Pons (tissue), 1 donor: ENCODE data around the gene FBXO17.
A peak's percentile ranks its signal among the peaks of the same experiment; 100 is the strongest.

Source experiments
- DNase-seq: peaks from one replicate; pipeline ENCODE4 v3.0.0-alpha.2; 2016; ENCODE audit warnings: low spot score

The FBXO17 gene

DNA sequence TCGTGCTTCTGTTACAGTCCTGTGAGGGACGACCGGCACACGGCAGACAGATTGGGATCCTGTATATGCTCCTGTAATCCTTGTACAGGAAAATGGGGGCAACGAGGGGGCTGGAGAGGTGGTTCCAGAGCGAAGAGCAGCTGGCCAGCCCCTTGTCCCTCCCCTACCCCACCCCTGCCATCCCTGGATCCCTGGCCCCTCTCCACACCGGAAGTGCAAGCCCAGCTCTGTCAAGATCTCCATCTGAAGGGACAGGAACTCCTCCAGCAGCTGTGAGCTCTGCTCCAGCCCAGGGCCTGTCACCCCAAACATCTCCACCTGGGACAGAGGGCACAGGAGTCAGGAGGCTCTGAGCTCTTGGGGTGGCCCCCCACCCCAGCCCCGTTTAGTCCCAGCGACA, 58.0 kb downstream of the FBXO17 start:
- no peak for DNase-seq

DNA sequence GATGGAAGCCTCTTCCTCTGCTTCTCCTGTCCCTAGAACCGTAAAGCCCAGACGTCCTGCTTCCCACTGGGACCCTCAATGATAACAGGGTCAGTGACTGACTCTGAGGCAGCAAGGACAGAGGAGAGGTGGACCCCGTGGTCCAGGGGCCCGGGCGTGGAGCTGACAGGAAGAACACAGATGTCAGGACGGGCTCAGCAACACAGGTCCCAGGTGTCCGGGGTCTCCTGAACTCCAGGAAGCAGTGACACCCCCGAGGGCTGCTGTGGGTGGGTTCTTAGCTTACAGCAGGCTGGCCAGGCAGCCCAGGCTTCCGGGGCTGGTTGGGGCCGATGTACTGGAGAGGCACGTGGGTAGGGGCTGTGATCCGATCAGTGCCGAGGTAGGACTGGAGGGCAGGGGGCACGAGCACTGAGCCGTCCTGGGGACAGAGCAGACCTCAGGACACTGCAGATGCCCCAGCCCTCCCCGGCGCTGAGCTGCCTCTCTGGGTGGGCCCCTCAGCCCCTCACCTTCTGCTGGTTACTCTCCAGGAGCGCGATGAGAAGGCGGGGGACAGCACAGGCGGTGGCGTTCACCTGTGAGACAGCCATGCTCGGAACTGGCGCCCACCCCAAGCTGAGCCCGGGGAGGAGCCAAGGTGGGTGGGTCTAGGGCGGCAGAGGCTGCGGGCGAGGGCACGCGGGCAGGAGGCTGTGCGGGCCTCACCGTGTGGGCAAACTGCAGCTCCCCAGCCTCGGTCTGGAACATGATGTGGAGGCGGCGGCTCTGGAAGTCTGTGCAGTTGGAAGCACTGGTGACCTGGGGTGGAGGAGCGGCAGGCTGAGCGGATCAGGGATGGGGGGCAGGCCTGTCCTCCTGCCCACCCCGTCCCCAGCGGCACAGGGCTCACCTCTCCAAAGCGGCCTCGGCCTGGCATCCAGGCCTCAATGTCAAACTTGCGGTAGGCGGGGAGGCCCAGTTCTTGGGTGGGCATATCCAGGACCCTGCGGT, 59.9 kb downstream of the FBXO17 start:
- DNase-seq: no peak

DNA sequence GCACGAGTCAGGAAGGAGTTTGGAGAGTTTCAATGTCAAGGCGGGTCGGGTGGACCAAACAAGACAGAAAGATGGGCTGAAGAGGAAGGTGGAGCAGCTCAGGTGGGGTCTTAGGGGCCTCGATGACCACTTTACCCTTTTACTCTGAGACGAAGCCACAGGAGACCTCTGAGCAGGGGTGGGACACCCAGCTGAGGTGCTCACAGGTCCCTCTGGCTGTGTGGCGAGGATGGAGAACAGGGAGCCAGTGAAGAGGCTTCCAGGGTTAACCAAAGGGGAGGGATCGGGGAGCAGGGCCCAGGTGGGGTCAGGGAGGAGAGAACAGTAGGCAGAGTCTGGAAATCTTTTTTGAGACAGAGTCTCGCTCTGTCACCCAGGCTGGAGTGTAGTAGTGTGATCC, 61.6 kb downstream of the FBXO17 start:
- DNase-seq: no peak

DNA sequence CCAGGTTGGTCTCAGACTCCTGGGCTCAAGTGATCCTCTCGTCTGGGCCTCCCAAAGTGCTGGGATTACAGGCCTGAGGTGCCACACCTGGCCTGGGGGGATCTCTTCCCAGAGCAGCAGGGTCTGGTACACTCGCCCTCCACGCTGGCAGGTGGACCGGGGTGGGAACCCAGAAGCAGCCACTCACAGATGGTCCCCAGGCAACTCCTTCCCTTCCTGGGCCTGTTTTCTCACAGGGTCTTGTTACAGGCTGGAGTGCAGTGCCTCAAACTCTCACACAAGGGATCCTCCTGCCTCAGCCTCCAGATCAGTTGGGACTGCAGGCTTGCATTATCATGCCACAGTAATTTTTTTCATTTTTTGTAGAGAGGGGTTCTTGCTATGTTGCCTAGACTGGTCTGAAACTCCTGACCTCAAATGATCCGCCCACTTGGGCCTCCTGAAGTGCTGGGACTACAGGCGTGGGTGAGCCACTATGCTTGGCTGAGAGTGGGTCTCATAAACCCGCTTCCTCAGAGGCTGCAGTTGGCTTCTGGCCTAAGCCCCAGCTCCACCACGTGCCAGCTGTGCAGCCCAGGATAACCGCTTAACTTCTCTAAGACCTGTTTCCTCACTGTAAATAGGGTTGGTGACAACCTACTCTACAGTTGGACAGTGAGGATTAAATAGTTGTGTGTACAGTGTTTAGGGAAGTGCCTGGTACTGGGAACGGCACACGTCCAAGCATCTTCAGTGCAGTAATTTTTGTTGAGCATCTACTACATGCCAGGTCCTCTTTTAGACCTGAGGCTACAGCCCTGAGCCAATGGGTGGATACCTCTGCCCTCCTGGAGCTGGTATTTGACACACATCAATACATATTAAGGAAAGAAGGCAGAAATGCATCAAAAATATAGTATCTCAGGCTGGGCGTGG, 62.7 kb downstream of the FBXO17 start:
- no peak for DNase-seq

DNA sequence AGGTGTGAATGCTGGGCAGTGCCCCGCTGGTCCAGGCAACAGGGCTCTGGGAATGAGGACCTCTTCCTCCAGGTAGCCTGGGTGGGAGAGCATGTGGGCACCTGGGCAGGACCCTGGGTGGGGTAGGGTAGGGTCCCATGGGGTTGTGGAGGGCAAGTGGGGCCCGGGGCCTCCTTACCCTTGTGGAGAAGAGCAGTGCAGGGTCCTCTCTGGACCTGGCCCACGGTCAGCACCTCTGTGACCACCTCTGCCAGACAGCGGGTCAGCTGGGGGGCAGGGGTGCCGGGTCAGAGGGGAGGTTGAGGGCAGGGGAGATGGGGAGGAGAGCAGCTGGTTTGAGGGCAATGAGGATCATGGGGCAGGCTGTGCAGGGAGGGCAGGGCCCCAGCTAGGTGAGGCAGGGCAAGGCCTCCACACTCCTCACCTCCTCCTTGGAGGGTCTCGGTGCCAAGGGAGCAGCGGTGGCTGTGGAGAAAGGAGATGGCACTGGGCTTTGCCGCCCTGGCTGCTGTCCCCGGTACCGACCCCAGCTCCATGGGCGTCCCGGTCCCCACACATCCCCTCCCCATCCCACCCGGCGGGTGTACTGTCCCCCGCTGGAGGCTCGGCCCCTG, 64.0 kb downstream of the FBXO17 start:
- no peak for DNase-seq

DNA sequence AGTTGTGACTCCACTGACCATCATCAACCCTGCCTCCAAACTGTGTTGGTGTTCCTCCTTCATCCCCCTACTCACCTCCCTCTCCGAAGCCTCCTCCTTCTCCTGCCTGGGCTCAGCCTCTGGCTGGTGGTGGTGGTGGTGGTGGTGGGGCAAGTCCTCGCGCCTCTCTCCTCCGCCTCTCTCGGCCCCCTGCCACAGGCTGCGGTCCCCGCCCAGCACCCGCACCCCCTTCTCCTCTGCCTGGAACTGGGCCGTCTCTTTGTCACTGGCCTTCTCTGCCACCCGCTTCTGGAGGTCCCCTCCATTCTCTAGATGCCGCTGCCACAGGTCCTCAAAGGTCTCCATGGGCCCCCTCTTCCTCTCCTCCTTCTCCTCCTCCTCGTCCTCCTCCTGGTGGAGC, 65.1 kb downstream of the FBXO17 start:
- DNase-seq: no peak

DNA sequence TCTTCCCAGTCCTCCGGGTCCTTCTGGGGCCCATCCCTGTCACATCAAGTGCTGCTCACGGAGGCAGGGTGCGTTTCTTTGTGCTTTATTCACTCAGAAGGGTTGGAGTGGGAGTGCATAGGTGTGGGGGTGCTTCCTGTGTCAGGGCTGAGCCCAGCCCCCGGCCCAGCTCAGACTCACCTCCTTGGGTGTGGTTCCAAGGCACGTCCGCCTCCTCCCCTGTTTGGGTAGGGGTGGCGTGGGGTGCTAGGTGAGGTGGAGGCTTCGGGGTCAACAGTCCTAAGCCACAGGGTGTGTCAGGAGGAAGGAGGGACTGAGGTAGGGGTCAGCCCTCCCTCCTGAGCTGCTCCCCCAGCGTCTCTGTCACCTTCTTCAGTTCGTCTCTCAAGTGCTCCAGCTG, 66.6 kb downstream of the FBXO17 start:
- DNase-seq: no peak

DNA sequence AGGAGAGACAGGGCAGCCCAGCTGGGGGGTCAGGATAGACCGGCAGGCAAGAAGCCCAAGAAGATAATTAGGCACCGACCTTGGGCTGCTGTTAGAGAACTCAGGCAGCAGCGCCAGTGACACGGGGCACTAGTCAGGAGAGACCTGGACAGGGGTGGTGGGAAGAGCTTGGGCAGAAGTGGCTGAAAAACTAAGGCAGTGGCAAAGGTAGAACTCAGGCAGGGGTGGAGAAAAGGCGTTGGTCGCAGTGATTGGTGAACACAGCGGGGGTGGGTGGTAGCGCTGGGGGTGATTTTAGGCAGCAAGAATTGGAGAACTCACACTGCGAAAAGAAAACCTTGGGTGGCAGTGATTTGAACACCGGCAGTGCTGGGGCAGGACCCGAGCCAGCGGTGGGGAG, 67.9 kb downstream of the FBXO17 start:
- DNase-seq: no peak

DNA sequence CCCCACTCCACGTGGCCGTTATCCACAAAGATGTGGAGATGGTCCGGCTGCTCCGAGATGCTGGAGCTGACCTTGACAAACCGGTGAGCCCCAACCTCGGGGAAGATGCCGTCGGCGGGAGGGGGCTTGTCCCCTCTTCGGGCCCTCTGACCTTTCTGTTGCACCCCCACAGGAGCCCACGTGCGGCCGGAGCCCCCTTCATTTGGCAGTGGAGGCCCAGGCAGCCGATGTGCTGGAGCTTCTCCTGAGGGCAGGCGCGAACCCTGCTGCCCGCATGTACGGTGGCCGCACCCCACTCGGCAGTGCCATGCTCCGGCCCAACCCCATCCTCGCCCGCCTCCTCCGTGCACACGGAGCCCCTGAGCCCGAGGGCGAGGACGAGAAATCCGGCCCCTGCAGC, 68.3 kb downstream of the FBXO17 start:
- DNase-seq: no peak

DNA sequence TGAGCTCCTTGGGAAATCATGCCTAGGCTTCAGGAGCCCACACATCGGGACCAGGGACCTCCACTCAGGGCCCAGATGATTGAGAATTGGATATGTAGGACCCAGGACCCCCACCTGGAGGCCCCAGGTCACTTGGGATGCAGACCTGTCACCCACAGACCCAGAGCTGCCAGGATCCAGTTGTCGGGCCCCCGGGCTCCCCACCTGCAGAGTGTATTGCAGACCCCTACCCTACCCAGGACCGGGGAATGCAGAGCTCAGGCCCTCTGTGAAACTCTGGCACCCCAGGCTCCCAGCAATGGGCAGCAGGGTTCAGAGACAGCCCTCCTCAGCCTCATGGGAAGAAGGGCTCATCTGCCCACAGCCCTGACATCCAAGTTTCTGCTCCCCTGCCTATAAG, 69.9 kb downstream of the FBXO17 start:
- no peak for DNase-seq

DNA sequence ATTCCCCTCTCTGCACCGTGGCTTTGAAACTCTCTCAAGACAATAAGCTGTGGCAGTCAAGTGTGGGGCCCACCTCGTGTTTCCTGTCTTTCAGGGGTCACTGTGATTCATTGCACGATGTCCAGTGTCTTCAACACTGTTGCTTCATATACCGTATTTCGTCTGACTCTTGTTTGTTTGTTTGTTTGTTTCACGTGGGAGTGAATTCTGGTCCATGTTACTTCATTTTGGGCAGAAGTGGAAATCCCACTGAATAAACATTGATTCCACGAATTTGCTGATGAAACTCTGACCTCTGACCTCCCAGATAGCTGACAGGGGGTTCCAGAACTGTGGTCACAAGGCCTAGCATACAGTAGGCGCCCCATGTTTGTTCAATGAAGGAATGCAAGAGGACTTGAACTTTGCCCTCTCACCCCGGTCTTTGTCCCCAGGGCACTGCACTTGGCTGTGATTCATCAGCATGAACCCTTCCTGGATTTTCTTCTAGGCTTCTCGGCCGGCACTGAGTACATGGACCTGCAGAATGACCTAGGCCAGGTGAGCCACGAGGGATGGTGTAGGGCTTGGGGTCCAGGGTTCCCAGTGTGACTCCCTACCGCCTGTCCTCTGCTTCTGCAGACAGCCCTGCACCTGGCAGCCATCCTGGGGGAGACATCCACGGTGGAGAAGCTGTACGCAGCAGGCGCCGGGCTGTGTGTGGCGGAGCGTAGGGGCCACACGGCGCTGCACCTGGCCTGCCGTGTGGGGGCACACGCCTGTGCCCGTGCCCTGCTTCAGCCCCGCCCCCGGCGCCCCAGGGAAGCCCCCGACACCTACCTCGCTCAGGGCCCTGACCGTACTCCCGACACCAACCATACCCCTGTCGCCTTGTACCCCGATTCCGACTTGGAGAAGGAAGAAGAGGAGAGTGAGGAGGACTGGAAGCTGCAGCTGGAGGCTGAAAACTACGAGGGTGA, 70.7 kb downstream of the FBXO17 start:
- no peak for DNase-seq

DNA sequence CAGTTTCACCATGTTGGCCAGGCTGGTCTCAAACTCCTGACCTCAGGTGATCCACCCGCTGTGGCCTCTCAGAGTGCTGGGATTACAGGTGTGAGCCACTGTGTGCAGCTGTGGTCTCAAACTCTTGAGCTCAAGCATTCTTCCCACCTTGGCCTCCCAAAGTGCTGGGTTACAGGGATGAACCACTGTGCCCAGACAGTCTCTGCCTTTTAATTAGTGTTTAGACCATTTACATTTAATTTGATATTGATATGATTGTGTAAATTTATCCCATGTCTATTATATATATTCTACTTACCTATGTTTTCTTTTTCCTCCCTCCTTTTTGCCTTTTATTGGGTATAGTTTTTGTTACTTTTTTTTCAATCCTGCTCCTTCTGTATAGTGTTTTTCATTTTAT, 73.9 kb downstream of the FBXO17 start:
- DNase-seq: no peak

DNA sequence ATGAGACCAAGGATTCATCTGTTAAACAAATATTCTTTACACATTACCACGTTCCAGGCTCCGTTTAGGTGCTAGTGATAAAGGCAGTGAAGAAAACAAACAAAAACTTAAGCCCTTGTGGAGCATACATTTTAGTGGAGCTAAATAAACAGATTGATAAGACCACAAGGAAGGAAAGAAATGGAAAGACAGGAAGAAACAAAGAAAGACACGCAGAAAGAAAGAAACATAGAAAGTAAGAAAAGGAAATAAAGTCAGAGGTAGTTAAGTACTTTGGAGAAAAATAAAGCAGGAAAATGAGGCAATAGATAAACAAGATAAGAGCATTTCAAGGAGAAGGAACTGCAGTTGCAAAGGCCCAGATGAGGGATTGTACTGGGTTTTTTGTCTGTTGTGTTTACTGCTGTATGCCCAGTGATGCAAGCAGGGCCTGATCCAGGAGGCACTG, 74.8 kb downstream of the FBXO17 start:
- DNase-seq: no peak

DNA sequence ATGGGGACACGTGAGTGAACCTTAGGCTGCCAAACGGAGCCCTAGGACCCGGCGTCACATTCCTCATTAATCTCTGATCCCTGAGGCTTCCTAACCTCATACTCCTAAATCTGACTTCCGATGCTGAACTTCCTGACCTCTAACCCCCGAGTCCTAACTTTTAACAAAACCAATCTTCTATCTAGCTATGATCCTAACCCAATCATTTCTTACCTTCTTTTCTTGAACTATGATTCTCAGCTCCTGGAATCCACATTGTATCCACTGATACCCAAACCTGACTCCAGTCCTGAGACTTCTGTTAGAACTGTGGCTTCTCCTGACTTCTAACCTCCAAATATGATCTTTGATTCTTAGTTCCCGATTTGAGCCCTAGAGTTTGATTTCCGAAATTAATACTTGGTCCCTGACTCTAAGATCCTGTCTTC, 75.3 kb downstream of the FBXO17 start:
- DNase-seq: peak; percentile 72

DNA sequence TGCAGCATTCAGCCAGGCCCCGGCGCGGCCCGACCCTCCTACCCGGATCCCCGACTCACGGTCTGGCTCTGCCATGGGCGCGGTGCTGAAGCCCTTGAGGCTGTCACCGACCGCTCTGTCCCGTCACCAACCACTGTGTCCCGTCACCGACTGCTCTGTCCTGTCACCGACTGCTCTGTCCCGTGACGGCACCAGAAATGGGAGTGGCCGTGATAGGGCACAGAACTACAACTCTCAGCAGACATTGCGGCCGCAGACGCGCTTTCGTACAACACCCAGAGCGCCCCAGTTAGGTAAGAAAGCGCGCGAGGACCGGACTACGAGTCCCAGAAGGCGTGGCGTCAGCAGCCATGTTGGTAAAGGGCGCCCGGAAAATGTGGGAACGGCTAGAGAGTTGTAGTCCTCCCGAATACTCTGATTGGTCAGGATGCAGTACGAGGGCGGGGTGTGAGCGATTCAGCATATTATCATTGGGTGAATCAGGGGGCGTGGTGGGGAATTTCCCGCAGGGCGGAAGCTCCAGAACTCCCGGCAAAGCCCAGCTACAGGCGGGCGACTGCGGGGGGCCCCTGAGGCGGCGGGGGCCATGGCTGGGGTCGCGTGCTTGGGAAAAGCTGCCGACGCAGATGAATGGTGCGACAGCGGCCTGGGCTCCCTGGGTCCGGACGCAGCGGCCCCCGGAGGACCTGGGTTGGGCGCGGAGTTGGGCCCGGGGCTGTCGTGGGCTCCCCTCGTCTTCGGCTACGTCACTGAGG, 75.9 kb downstream of the FBXO17 start, which contains the start of the genes NFKBIB and SIRT2:
Gene NFKBIB, plus strand, starts transcription at position 523 of the 755 bp plus-strand sequence. Its CDS starts 64 bp downstream, at position 587.
Gene SIRT2, minus strand, starts transcription at position 172 of the 755 bp plus-strand sequence. Its CDS starts 97 bp downstream, at position 75.
- peak; percentile 100 for DNase-seq

DNA sequence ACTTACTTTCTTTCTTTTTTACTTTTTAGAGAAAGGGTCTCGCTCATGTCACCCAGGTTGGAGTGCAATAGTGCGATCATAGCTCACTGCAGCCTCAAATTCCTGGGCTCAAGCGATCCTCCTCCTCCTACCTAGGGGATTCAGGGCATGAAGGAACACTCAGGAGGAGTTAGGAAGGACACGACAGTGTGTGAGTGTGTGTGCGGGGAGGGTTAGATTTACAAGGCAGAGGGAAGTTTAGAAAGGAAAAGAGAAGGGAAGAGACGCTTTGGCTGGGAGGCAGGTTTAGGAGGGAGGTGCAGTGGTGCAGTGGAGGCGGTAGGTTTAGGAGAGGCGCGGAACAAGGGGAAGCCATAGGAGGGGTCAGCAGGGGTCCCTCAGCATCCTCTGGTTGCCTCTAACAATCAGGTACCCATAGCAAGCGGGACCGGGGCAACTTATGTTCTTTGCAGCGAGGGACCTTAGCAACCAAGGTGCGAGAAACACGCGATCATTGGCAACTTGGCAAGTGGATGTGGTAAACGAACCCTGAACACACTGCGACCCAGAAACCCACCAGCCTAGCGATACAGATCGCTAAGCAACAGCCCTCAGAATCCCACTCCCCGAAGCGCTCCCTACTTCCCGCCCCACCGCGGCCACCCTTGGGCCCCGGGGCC, 76.6 kb downstream of the FBXO17 start:
- no peak for DNase-seq

DNA sequence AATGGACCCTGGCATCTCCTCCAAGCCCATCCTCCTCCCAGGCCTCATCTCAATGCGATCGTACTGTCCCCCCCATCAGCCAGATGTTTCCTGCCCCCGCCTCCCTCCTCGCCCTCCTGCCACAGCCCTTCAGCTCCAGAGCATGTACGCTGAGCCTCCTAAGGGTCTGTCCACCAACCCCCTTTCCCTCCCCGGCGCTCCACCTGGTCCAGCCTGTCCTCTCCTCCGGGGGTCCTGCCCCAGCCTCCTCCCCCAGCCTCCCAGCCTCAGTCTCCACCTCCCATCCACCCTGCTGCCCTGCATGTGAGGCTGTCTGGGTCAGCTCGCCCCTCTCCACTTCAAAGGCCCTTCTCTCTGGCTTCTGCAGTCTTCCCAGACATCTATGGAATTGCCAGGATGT, 80.6 kb downstream of the FBXO17 start:
- no peak for DNase-seq

DNA sequence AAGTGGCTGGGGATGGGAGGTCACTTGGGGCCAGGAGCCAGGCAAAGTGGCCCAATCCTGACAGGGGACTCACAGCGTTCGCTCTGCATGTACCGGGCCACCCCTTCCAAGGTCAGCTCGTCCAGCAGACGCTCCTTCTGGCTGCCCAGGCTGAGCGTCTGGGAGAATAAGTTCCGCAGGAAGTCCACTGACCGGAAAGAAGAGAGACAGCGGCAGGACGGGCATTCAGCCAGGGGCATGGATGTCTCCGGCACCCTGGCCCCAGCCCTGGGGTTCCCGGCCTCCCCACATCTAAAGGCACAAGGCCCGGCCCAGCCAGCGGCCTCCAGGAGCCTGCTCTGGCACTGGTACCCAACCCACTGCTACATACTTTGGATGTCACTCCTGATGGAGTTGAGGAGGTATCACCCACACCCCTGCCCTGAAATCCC, 82.2 kb downstream of the FBXO17 start:
- DNase-seq: no peak

DNA sequence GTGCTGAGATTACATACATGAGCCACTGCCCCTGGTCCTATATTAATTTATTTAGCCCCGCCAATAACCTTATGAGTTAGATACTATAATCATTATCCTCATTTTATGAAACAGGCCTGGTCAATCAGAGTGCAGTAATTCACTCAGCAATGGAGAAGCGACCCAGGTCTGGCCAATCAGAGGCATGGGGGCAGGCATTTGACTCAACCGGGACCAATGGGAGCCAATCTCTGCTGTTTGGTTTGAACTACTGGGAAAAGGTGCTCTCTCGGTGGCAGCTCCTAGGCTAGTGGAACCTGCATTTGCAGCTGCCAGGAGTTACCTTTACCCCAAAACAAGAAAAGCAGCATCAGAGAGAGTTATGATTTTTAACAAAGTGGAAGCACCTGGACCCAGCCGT, 82.7 kb downstream of the FBXO17 start:
- DNase-seq: no peak
